ENCODE measurements around the gene MRPL18. TPM values are rescaled to one million over a fixed set of nuclear protein-coding genes. Genes with fewer than 3 reads are reported as not detected.
"Not testable (repeated sequence)": the region's sequence is repeated elsewhere in the genome, so short reads cannot be mapped to it uniquely, and the experiment has no call there.

Gene MRPL18
- total and polyA plus RNA-seq, 5 donors, result 56.7 to 107 (median 64.9) TPM

DNA sequence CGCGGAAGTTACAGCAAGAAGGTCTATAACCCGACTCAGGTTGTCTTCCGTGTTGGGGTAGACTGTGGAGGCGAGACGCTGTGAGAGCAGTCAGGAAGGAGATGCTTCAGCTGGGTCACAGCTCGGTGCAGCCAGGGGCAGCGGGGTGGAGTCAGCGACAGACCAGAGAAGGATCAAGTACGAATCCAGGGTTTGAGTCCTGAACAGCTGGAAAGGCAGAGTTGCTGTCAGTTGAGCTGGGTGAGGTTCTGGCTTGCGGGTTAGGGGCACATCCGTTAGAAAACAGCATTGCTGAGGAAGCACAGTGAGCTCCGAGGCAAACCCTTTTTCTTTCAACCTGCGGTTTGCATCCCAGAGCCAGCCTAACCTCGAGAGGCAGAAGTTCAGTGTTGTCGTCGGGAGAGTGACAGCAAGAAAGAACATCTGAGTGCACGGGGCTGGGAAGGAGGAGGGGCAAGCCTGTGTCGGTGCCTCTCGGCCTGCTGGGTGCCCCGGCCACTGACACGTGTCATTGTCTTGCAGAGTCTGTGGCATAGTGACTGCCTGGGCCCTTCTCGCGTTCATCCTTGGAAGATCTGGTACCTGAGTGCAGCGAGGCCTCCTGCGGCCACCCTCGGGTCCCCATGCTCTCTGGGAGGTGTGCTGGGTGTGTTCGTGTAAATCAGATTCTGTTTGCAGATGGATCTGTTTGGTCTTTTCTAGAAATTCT lies 29.8 kb downstream of the MRPL18 start:
- DNase-seq, result no peak
- ATAC-seq, result no peak
- no peaks in the 10 kb centered on the region for H3K4me1 ChIP-seq (ENCODE audit: control insufficient read depth, insufficient read depth, low read length)
- 57% methylated on average over 28 of the region's 28 CpGs for WGBS
- intact Hi-C loops (cut with DNase I), result no loop called here
- no peak overlapping the region for H3K27ac ChIP-seq (ENCODE audit: low read length)
- no peak overlapping the region for H3K4me3 ChIP-seq (ENCODE audit: low read length)
- H3K27me3 ChIP-seq (ENCODE audit: control insufficient read depth, insufficient read depth), result no peaks in the 10 kb centered on the region
- H3K9me3 ChIP-seq (ENCODE audit: control insufficient read depth, low read length), result no peaks in the 10 kb centered on the region

DNA sequence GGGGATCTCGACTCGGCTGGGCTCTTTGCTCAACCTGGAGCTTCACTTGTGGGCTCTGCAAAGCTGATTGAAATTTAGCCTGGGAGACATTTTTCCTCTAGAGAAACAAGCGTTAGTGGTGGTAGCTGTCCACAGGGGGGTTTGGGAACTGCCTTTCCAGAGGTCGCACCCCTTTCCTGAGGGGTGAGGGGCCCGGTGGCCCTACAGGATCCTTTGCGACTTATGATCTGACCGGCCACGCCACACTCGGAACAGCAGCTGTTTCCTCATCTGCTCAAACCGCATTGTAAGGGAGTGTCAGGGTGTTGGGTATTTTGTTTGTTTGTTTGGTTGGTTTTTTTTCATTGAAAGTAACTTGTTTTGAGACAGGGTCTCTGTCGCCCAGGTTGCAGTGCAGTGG lies 30.9 kb downstream of the MRPL18 start:
- intact Hi-C loops (cut with DNase I), result no loop called here
- WGBS, result 73% methylated on average over 11 of the region's 11 CpGs
- no peaks in the 10 kb centered on the region for H3K9me3 ChIP-seq (ENCODE audit: control insufficient read depth, low read length)
- no peak overlapping the region for H3K27ac ChIP-seq (ENCODE audit: low read length)
- DNase-seq, result no peak
- no peak overlapping the region for H3K4me3 ChIP-seq (ENCODE audit: low read length)
- no peaks in the 10 kb centered on the region for H3K4me1 ChIP-seq (ENCODE audit: control insufficient read depth, insufficient read depth, low read length)
- no peaks in the 10 kb centered on the region for H3K27me3 ChIP-seq (ENCODE audit: control insufficient read depth, insufficient read depth)
- no peak for ATAC-seq

DNA sequence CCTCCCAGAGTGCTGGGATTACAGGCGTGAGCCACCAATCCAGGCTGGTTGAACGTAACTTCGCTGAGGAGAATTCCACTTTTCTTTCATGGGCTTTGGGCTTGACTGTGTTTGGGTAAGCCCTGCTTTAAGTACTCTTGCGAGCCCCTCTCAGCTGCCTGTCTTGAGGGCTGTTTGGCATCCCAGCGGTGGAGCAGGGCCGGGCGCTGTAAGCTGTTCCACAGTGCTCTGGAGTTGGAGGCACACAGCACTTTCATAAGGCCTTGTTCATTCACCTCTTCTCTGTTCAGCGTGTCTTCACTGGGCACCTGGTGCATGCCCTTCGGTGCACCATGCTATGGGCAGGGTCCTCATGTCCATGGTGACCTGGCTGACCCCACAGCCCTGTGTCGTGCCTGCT lies 31.5 kb downstream of the MRPL18 start:
- Histone ChIP-seq H3K27ac (ENCODE audit: low read length) (no peak overlapping the region), H3K9me3 (ENCODE audit: control insufficient read depth, low read length) (no peaks in the 10 kb centered on the region), H3K4me1 (ENCODE audit: control insufficient read depth, insufficient read depth, low read length) (no peaks in the 10 kb centered on the region), H3K27me3 (ENCODE audit: control insufficient read depth, insufficient read depth) (no peaks in the 10 kb centered on the region), H3K4me3 (ENCODE audit: low read length) (no peak overlapping the region)
- 94% methylated on average over 10 of the region's 10 CpGs for WGBS
- no peak for DNase-seq
- no peak for ATAC-seq
- intact Hi-C loops (cut with DNase I), result no loop called here

DNA sequence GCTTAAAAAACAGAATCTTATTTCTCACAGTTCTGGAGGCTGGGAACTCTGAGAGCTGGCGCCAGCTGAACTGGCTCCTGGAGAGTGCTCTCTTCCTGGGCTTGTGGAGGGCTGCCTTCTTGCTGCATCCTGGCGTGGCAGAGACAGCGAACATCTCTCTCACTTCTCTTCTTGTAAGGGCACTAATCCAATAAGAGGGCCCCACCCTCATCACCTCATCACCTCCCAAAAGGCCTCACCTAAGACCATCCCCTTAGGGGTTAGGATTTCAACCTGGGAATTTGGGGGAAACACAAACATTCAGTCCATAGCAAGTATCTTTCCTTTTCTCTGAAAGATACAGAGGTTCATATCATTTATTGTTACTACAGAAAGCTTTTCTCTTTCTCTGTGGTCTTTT lies 33.7 kb downstream of the MRPL18 start:
- intact Hi-C loops (cut with DNase I), result no loop called here
- Histone ChIP-seq H3K9me3 (ENCODE audit: control insufficient read depth, low read length) (no peaks in the 10 kb centered on the region), H3K27ac (ENCODE audit: low read length) (no peak overlapping the region), H3K4me3 (ENCODE audit: low read length) (no peak overlapping the region), H3K4me1 (ENCODE audit: control insufficient read depth, insufficient read depth, low read length) (no peaks in the 10 kb centered on the region), H3K27me3 (ENCODE audit: control insufficient read depth, insufficient read depth) (no peaks in the 10 kb centered on the region)
- WGBS, result 92% methylated on average over 3 of the region's 3 CpGs
- no peak for ATAC-seq
- DNase-seq, result no peak

DNA sequence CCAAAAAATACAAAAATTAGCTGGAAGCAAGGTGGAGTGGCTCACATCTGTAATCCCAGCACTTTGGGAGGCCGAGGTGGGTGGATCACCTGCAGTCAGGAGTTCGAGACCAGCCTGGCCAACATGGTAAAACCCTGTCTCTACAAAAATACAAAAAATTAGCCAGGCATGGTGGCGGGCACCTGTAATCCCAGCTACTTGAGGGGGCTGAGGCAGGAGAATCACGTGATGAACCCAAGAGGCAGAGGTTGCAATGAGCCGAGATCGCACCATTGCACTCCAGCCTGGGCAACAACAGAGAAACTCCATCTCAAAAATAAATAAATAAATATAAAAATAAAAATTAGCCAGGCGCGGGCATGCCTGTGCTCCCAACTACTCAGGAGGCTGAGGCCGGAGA lies 34.4 kb downstream of the MRPL18 start:
- DNase-seq; intact Hi-C loops (cut with DNase I): not testable (repeated sequence)
- WGBS, result 94% methylated on average over 9 of the region's 9 CpGs

DNA sequence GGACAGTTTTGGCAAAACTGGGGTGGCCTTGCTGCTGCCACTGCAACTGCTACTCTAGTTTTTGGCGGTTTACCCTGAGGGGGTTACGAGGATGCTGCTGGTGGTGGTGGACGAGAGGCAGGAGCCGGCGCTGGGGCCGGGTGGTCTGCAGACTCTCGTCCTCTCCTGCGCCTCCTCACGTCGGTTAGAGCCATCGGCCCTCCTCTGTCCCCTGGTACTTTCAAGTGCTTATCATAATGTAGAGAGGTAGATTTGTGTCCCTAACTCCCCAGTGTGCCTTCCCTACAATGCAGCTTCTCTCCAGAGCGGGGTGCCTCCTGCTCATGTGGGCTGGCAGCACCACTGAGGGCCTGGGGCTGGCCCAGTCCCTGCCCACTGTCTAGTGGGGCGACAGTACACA lies 35.7 kb downstream of the MRPL18 start:
- no peak overlapping the region for H3K4me3 ChIP-seq (ENCODE audit: low read length)
- H3K27me3 ChIP-seq (ENCODE audit: control insufficient read depth, insufficient read depth), result no peaks in the 10 kb centered on the region
- 92% methylated on average over 13 of the region's 13 CpGs for WGBS
- DNase-seq (no peak), ATAC-seq (no peak)
- intact Hi-C loops (cut with DNase I), result no loop called here
- no peaks in the 10 kb centered on the region for H3K9me3 ChIP-seq (ENCODE audit: control insufficient read depth, low read length)
- H3K4me1 ChIP-seq (ENCODE audit: control insufficient read depth, insufficient read depth, low read length), result no peaks in the 10 kb centered on the region
- H3K27ac ChIP-seq (ENCODE audit: low read length), result no peak overlapping the region

More for the DNA sequence above, 34.4 kb downstream of the MRPL18 start:
- H3K27ac ChIP-seq (ENCODE audit: low read length); H3K4me1 ChIP-seq (ENCODE audit: control insufficient read depth, insufficient read depth, low read length); ATAC-seq; H3K27me3 ChIP-seq (ENCODE audit: control insufficient read depth, insufficient read depth); H3K9me3 ChIP-seq (ENCODE audit: control insufficient read depth, low read length); H3K4me3 ChIP-seq (ENCODE audit: low read length): not testable (repeated sequence)

DNA sequence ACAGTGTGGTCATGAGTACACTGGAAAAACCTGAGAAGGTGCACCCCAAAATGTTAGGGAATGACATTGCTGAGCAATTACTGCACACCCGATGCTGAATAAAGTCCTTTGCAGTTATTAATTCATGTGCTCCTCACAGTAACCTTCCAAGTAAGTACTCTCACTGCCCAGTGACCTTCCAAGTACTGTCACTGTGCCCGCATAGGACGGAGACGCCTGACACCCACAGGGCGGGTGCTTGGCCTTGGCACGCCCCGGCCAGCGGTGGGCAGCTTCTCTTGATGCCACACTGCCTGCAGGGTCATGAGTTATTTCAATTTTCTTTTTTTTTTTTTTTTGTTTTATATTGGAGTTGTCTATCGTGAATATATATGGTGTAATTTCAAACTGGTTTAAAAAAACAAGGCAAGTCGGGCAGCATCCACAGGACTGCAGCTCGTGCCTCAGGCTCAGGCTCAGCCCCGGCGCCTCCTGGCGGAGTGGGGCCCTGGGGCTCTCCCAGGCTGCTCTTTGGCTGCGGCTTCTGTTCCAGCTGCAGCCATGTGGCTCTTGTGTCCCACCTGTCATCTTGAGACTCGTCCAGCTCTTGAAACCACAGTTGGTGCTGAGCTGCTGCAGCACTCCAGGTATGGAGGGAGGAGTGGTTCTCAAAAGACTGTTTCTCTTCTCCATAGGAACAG lies 36.8 kb downstream of the MRPL18 start:
- Histone ChIP-seq H3K4me3 (ENCODE audit: low read length) (no peak overlapping the region), H3K4me1 (ENCODE audit: control insufficient read depth, insufficient read depth, low read length) (no peaks in the 10 kb centered on the region), H3K27ac (ENCODE audit: low read length) (no peak overlapping the region), H3K27me3 (ENCODE audit: control insufficient read depth, insufficient read depth) (no peaks in the 10 kb centered on the region), H3K9me3 (ENCODE audit: control insufficient read depth, low read length) (no peaks in the 10 kb centered on the region)
- no peak for ATAC-seq
- intact Hi-C loops (cut with DNase I), result no loop called here
- WGBS, result 88% methylated on average over 16 of the region's 16 CpGs
- peak in 1 of 3 donors; percentile 18 for DNase-seq

DNA sequence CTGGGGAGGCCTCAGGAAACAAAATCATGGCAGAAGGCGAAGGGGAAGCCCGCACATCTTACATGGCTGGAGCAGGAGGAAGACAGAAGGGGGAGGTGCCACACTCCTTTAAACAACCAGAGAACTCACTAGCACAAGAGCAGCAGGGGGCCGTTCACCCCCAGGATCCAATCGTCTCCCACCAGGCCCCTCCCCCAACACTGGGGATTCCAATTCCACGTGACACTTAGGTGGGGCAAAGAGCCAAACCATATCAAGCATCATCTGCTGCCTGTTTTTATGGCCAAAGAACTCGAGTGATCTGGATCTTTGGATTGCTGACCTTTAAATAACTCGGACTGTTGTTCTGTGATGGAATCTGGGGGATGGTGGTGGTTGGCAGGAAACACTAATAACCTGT lies 37.8 kb downstream of the MRPL18 start:
- no peak for ATAC-seq

DNA sequence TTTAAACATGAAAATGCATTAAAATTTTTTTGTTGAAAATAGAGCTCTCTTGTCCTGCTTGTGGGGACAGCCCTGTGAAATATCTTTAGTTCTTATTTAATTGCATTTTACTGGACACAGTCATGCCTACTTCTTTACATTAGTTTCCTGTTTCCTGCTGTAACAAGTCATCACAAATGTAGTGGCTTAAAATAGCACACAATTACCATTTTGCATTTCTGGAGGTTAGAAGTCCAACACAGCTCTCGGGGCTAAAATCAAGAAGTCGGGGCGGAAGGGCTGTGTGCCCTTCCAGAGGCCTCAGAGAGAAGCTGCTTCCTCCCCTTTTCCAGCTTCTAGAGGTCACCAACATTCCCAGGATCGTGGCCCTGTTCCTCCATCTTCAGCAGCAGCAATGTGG lies 39.3 kb downstream of the MRPL18 start:
- no peaks in the 10 kb centered on the region for H3K27me3 ChIP-seq (ENCODE audit: control insufficient read depth, insufficient read depth)
- H3K27ac ChIP-seq (ENCODE audit: low read length), result no peak overlapping the region
- peak in 1 of 3 donors; percentile 6 for DNase-seq
- no peaks in the 10 kb centered on the region for H3K9me3 ChIP-seq (ENCODE audit: control insufficient read depth, low read length)
- intact Hi-C loops (cut with DNase I), result no loop called here
- 48% methylated on average over 4 of the region's 4 CpGs for WGBS
- ATAC-seq, result no peak
- no peak overlapping the region for H3K4me3 ChIP-seq (ENCODE audit: low read length)
- no peaks in the 10 kb centered on the region for H3K4me1 ChIP-seq (ENCODE audit: control insufficient read depth, insufficient read depth, low read length)

More for the DNA sequence above, 37.8 kb downstream of the MRPL18 start:
- WGBS, result 55% methylated on average over 7 of the region's 7 CpGs
- H3K9me3 ChIP-seq (ENCODE audit: control insufficient read depth, low read length), result no peaks in the 10 kb centered on the region
- DNase-seq, result peak in 1 of 3 donors; percentile 18
- no peak overlapping the region for H3K27ac ChIP-seq (ENCODE audit: low read length)
- no peaks in the 10 kb centered on the region for H3K4me1 ChIP-seq (ENCODE audit: control insufficient read depth, insufficient read depth, low read length)
- no peaks in the 10 kb centered on the region for H3K27me3 ChIP-seq (ENCODE audit: control insufficient read depth, insufficient read depth)
- intact Hi-C loops (cut with DNase I), result no loop called here
- no peak overlapping the region for H3K4me3 ChIP-seq (ENCODE audit: low read length)

DNA sequence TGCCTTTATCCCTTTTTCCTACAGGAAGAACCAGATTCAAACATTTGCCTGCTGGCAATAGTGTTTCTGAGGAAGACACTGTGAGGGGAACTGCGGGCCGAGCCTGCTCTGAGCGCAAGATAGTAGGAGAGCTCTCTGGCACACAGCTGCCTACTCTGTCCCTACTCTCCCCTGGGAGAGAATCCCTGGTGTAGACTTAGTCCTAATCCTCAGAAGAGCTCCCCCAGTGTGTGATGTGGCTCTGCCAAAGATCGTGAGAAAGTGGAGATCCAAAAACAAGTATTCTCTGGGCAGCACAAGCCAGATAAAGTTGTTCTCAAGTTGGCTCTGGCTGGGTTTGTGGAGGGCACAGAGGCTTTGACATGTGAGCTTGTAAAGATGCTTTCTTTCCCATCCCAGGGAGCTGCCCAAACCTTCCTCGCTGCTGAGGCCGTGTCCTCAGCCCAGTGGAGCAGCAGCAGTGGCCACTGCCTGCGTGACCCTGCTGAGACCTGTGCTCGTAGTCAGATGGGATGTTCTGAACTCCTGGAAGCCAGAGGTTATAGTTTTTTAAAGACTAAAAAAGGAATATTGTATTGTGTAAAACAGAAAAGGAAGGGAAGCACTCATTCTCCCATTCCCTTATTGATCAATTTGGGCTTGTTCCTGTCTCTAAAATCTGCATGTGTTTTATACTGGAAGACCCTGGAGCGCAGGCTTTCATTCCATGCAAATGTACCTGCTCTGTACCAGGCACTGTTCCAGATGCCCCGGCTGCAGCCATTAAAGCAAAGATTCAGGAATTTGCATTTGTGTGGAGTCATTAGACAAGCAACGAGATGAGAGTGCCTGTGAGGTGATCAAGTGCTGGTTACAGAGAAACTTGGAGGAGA lies 40.5 kb downstream of the MRPL18 start:
- no peaks in the 10 kb centered on the region for H3K27me3 ChIP-seq (ENCODE audit: control insufficient read depth, insufficient read depth)
- no peaks in the 10 kb centered on the region for H3K9me3 ChIP-seq (ENCODE audit: control insufficient read depth, low read length)
- WGBS, result 63% methylated on average over 11 of the region's 11 CpGs
- H3K4me1 ChIP-seq (ENCODE audit: control insufficient read depth, insufficient read depth, low read length), result no peaks in the 10 kb centered on the region
- intact Hi-C loops (cut with DNase I), result no loop called here
- peak in 1 of 3 donors; percentile 40 for DNase-seq
- H3K27ac ChIP-seq (ENCODE audit: low read length), result no peak overlapping the region
- H3K4me3 ChIP-seq (ENCODE audit: low read length), result no peak overlapping the region
- ATAC-seq, result peak in 1 of 2 donors; percentile 23

DNA sequence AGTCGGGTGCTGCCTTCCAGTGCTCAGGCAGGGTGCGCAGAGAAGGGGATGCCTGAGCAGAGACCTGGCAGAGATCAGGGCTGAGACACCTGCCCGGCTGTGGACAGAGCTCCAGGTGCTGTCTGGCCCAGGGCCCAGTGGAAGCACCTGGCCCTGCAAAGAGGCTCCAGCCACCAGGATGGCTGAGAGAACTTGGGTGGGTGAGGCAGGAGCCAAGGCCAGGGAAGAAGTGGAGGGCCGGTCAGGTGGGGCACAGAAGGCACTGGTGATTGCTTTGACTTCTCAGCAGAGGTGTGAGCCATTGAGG lies 41.1 kb downstream of the MRPL18 start:
- DNase-seq, result no peak
- ATAC-seq, result no peak
- no peaks in the 10 kb centered on the region for H3K27me3 ChIP-seq (ENCODE audit: control insufficient read depth, insufficient read depth)
- H3K4me3 ChIP-seq (ENCODE audit: low read length), result no peak overlapping the region
- no peaks in the 10 kb centered on the region for H3K4me1 ChIP-seq (ENCODE audit: control insufficient read depth, insufficient read depth, low read length)
- intact Hi-C loops (cut with DNase I), result no loop called here
- H3K27ac ChIP-seq (ENCODE audit: low read length), result no peak overlapping the region
- WGBS, result 86% methylated on average over 4 of the region's 4 CpGs
- H3K9me3 ChIP-seq (ENCODE audit: control insufficient read depth, low read length), result no peaks in the 10 kb centered on the region
